ENCODE measurements around the gene CCDC186.

DNA sequence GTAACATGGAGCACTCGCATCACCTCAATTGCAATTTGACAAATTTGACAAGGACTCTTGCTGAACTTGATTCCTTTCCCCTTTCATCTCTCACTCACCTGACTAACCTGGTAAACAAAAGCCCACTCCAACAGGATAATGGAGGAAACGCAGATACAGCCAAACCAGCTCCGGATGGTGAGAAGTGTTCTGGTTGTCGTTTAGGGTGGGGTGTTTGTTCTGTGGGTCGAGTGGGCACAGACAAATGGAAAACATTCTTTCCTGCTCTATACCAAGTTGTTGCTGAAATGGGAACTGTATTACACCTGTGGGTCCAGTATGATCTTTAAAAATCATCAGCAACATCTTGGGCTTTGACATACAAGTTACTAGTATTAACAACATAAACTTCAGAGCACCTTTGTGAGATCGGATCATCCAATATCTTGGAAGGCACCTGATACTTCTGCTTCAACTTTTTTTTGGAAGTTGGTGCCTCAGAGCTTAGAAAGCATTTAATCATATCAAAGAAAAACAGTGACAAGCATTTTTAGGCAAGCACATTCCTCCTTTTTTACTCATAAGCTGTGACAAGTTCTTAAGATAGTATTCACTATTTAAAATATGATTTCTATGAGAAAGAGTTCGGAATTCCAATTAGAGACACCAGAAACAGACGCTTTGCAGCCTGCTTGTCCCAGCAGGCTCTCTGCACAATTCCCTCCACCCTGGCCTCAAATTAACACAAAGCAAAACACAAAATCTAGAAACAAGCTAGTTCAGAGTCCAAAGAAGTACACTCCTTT is 58.1 kb downstream of the CCDC186 start:
- TF ChIP-seq, protein P1, sequence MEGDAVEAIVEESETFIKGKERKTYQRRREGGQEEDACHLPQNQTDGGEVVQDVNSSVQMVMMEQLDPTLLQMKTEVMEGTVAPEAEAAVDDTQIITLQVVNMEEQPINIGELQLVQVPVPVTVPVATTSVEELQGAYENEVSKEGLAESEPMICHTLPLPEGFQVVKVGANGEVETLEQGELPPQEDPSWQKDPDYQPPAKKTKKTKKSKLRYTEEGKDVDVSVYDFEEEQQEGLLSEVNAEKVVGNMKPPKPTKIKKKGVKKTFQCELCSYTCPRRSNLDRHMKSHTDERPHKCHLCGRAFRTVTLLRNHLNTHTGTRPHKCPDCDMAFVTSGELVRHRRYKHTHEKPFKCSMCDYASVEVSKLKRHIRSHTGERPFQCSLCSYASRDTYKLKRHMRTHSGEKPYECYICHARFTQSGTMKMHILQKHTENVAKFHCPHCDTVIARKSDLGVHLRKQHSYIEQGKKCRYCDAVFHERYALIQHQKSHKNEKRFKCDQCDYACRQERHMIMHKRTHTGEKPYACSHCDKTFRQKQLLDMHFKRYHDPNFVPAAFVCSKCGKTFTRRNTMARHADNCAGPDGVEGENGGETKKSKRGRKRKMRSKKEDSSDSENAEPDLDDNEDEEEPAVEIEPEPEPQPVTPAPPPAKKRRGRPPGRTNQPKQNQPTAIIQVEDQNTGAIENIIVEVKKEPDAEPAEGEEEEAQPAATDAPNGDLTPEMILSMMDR (conservative IDR thresholded peaks at IDR 0.05; ENCODE audit: low read depth, low read length), result no peak
- TF ChIP-seq EZH2phosphoT487 (IDR thresholded peaks at IDR 0.05; ENCODE audit: borderline replicate concordance, low read length), result no peak
- no peak for TF ChIP-seq EZH2 (IDR thresholded peaks at IDR 0.05; ENCODE audit: low read length, unreplicated experiment)

Measured in PC-3 (cell line).